Small intestine (tissue), 7 donors: Measurements from ENCODE around the gene LETM1. TPM values are rescaled to one million over a fixed set of nuclear protein-coding genes. Genes with fewer than 3 reads are reported as not detected.
"Not testable (repeated sequence)": the region's sequence is repeated elsewhere in the genome, so short reads cannot be mapped to it uniquely, and the experiment has no call there.

Experiments
- DNase-seq, 2 donors: peaks; one replicate each; pipeline versions ENCODE4 v3.0.0 to v3.0.0-alpha.2; 2013
- FAIRE-seq: peaks from 2 replicates; lab custom pipeline; 2012; peaks lifted over from hg19 to GRCh38; lab: Jason Lieb, UNC
- H3K27ac ChIP-seq, 3 donors: one replicate each; pipeline ENCODE4 v1.5.1; 2013; ENCODE audit warnings: low read length in 2 of 3, mild to moderate bottlenecking in 2 of 3, control low read depth in 1 of 3, inconsistent platforms in 1 of 3, low read depth in 1 of 3, moderate library complexity in 1 of 3
- H3K27me3 ChIP-seq, 3 donors: one replicate each; pipeline ENCODE4 v1.6.1; 2013; ENCODE audit warnings: low read length in 3 of 3, inconsistent platforms in 1 of 3; ENCODE audit not compliant: control insufficient read depth in 3 of 3, insufficient read depth in 3 of 3
- H3K36me3 ChIP-seq, 3 donors: one replicate each; pipeline ENCODE4 v1.6.1; 2013; ENCODE audit warnings: low read length in 3 of 3, inconsistent platforms in 1 of 3, low read depth in 1 of 3, mild to moderate bottlenecking in 1 of 3, moderate library complexity in 1 of 3; ENCODE audit not compliant: control insufficient read depth in 3 of 3, insufficient read depth in 2 of 3
- H3K4me1 ChIP-seq, 3 donors: one replicate each; pipeline ENCODE4 v1.6.1; 2013; ENCODE audit warnings: low read length in 2 of 3, inconsistent platforms in 1 of 3, low read depth in 1 of 3, mild to moderate bottlenecking in 1 of 3, moderate library complexity in 1 of 3; ENCODE audit not compliant: control insufficient read depth in 3 of 3, insufficient read depth in 2 of 3
- H3K4me3 ChIP-seq, 3 donors: one replicate each; pipeline ENCODE4 v1.5.1; 2013; ENCODE audit warnings: low read length in 3 of 3, control low read depth in 1 of 3, inconsistent platforms in 1 of 3, low read depth in 1 of 3, mild to moderate bottlenecking in 1 of 3, moderate library complexity in 1 of 3
- H3K9me3 ChIP-seq, 2 donors: one replicate each; pipeline ENCODE4 v1.6.1; 2013; ENCODE audit warnings: low read depth in 1 of 2, low read length in 1 of 2; ENCODE audit not compliant: control insufficient read depth in 2 of 2, insufficient read depth in 1 of 2
- WGBS, 3 donors: extraction: QIAGEN DNeasy Blood & Tissue Kit; methylation state at CpG; one replicate each; pipeline ENCODE4 v1.1.7; 2013; 5-methylcytosine and 5-hydroxymethylcytosine counted together
- polyA plus RNA-seq, 4 donors: library from polyadenylated mRNA; stranded (reverse) in 3 of 4; unstranded in 1 of 4; fragments of 200-250 nt in 3 of 4; fragments of 120-200 nt in 1 of 4; gene quantifications; one replicate each; pipeline versions ENCODE4 v1.2.1 to v1.2.3, GENCODE V29; 2013
- donor health status: healthy with polysubstance abuse.
- donor health status: control.
- donor health status: control.
- donor health status: Bipolar disorder and iron deficiency.
- donor health status: healthy.

Gene LETM1
- polyA plus RNA-seq, 4 donors, result 19.7 to 28.5 (median 23.1) TPM

GRCh38 chr4:1855333-1856070 lies 454 bp downstream of the LETM1 start:
- FAIRE-seq (no peak), DNase-seq (peak in 1 of 2 donors; percentile 60)
- 1% methylated on average over 64 to 92 of the region's 92 CpGs for WGBS, 3 donors
- no peaks in the 10 kb centered on the region for H3K9me3 ChIP-seq
- peak overlapping the region; percentile 81 to 93 (median 81) for H3K4me3 ChIP-seq
- H3K36me3 ChIP-seq, result peaks cover 0 to 15% (median 0%) of the 10 kb centered on the region in 3 donors
- H3K4me1 ChIP-seq, result peaks cover 2 to 34% (median 13%) of the 10 kb centered on the region in 3 donors
- no peaks in the 10 kb centered on the region for H3K27me3 ChIP-seq
- peak overlapping the region in 2 of 3 donors; percentile 75 to 83 for H3K27ac ChIP-seq

DNA sequence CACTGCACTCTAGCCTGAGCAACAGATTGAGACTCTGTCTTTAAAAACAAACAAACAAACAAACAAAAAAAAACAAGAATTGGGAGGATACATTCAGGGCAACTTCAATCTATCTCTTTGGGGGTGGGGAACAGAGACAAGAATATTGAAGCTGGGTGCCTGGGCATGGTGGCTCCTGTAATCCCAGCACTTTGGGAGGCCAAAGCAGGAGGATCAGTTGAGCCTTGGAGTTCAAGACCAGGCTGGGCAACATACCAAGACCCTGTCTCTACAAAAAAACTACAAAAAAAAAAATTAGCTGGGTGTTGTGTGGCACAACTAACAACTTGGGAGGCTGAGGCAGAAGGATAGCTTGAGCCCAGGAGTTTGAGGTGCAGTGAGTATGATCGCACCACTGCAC lies 1.2 kb downstream of the LETM1 start:
- no peak for FAIRE-seq
- H3K27me3 ChIP-seq, result no peaks in the 10 kb centered on the region
- peak overlapping the region in 2 of 3 donors; percentile 81 to 93 for H3K4me3 ChIP-seq
- DNase-seq, result no peak
- H3K4me1 ChIP-seq, result peaks cover 2 to 34% (median 16%) of the 10 kb centered on the region in 3 donors
- 20 to 51% (median 26%) methylated on average over 1 of the region's 1 CpG for WGBS, 3 donors
- H3K9me3 ChIP-seq, result no peaks in the 10 kb centered on the region
- H3K27ac ChIP-seq, result no peak overlapping the region
- H3K36me3 ChIP-seq, result peaks cover 0 to 15% (median 0%) of the 10 kb centered on the region in 3 donors

DNA sequence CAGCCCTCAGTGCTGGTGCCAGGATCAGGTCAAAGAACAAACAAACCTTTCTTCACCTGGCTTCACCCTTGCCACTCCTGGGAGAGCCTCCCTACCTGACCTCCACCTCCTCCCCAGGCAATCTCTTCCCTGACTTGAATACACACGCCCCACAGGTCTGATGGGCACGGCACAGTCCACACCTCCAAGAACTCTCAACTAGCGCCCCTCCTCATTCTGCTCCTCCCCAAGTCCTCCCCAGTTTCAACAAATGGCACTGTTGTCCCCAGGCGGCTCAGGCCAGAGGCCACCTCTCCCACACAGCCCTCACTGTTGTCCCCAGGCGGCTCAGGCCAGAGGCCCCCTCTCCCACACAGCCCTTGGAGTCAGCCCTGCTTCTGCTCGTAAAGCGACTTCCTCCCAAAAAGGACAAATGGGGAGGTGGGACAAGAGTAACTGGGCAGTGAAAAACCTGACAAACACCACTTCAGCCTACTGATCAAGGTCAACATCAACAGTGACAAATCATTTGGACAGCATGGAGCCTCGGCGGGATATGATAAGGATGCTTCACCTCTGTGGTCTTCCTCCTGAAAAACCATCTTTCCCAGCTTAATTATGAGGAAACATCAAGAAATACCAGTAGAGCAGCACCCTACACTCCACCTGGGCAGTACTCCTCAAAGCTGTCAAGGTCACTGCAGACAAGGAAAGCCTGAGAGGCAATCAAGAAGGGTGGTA lies 2.9 kb downstream of the LETM1 start:
- Histone ChIP-seq H3K4me1 (peaks cover 2 to 19% (median 16%) of the 10 kb centered on the region in 3 donors), H3K9me3 (no peaks in the 10 kb centered on the region), H3K27me3 (no peaks in the 10 kb centered on the region), H3K36me3 (peaks cover 0 to 18% (median 0%) of the 10 kb centered on the region in 3 donors), H3K27ac (peak overlapping the region in 1 of 3 donors; percentile 81), H3K4me3 (no peak overlapping the region)
- no peak for FAIRE-seq
- DNase-seq, result peak in 1 of 2 donors; percentile 84
- WGBS, 3 donors, result 57 to 70% (median 69%) methylated on average over 9 of the region's 9 CpGs

DNA sequence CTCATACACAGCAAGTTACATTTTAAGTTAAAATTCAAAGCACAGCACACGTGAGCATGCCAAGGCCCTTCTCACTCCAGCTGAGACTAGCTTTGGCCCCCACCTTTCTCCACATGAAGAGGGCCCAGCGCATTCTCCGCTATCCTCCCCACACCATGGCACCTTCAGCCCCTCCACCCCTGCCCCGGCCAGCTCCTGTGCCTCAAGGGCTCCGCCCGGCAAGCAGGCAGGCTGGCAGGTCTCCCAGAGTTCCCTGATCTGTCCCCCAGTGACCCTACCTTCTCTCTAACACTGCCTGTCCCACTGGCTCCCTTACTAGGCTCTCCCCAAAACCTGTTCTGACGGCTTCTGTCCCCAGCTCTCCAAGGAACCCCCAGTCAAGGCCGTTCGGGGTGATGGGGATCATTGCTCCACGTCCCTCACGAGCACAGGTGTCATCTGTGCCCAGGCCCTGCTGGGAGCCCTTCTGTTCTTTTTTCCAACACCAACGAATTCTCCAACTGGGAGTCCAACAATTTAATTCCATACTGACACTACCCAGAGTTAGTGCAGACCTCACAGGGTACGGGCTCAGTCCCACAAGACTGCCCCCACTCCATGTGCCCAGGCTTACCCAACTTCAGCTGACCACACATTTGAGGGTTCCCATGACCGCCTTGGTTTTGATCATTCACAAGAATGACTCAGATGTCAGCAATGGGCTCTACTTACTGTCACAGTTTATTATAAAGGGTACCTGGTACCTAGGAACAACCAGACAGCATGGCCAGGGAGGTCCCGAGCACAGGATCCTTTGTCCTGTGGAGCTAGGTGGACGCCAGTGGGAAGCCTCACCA lies 4.2 kb downstream of the LETM1 start:
- peaks cover 2 to 14% (median 7%) of the 10 kb centered on the region in 3 donors for H3K4me1 ChIP-seq
- H3K36me3 ChIP-seq, result peaks cover 0 to 31% (median 2%) of the 10 kb centered on the region in 3 donors
- no peaks in the 10 kb centered on the region for H3K27me3 ChIP-seq
- FAIRE-seq (no peak), DNase-seq (no peak)
- H3K27ac ChIP-seq, result peak overlapping the region in 2 of 3 donors; percentile 33 to 81
- H3K9me3 ChIP-seq, result no peaks in the 10 kb centered on the region
- no peak overlapping the region for H3K4me3 ChIP-seq
- 58 to 76% (median 64%) methylated on average over 16 of the region's 16 CpGs for WGBS, 3 donors

- Histone ChIP-seq H3K4me3 (no peak overlapping the region), H3K4me1 (peaks cover 2 to 14% (median 7%) of the 10 kb centered on the region in 3 donors), H3K9me3 (no peaks in the 10 kb centered on the region), H3K27ac (no peak overlapping the region), H3K27me3 (no peaks in the 10 kb centered on the region), H3K36me3 (peaks cover 0 to 33% (median 5%) of the 10 kb centered on the region in 3 donors)
- 71 to 82% (median 73%) methylated on average over 11 of the region's 11 CpGs for WGBS, 3 donors
- no peak for FAIRE-seq
- no peak for DNase-seq
These were observed 4.8 kb downstream of the LETM1 start for GRCh38 chr4:1851160-1851559.

GRCh38 chr4:1850276-1850675 lies 5.7 kb downstream of the LETM1 start:
- WGBS, 3 donors, result 84 to 86% (median 85%) methylated on average over 10 of the region's 10 CpGs
- H3K36me3 ChIP-seq, result peaks cover 0 to 42% (median 8%) of the 10 kb centered on the region in 3 donors
- H3K9me3 ChIP-seq, result no peaks in the 10 kb centered on the region
- no peak overlapping the region for H3K27ac ChIP-seq
- no peaks in the 10 kb centered on the region for H3K27me3 ChIP-seq
- no peak for DNase-seq
- H3K4me1 ChIP-seq, result peaks cover 2 to 14% (median 7%) of the 10 kb centered on the region in 3 donors
- no peak overlapping the region for H3K4me3 ChIP-seq
- no peak for FAIRE-seq

GRCh38 chr4:1846580-1846979 lies 9.4 kb downstream of the LETM1 start:
- Histone ChIP-seq H3K36me3 (peaks cover 5 to 66% (median 16%) of the 10 kb centered on the region in 3 donors), H3K4me1 (peaks cover 0 to 7% (median 0%) of the 10 kb centered on the region in 3 donors), H3K9me3 (no peaks in the 10 kb centered on the region), H3K27ac (no peak overlapping the region), H3K27me3 (no peaks in the 10 kb centered on the region), H3K4me3 (no peak overlapping the region)
- WGBS, 3 donors, result 86 to 100% (median 96%) methylated on average over 2 of the region's 2 CpGs
- DNase-seq, result no peak
- no peak for FAIRE-seq

DNA sequence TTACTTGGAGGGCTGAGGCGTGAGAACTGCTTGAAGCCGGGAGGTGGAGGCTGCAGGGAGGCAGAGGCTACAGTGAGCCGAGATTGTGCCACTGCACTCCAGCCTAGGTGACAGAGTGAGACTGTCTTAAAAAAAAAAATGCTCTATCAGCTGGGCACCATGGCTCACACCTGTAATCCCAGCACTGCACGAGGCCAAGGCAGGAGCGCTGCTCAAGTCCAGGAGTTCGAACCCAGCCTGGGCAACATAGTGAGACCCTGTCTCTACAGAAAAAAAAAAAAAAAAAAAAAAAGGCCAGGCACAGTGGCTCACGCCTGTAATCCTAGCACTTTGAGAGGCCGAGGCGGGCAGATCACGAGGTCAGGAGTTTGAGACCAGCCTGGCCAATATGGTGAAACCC lies 11.3 kb downstream of the LETM1 start:
- DNase-seq, H3K9me3 ChIP-seq, H3K27ac ChIP-seq, H3K4me3 ChIP-seq, FAIRE-seq, H3K4me1 ChIP-seq, H3K27me3 ChIP-seq: not testable (repeated sequence)
- H3K36me3 ChIP-seq, result peaks cover 12 to 79% (median 16%) of the 10 kb centered on the region in 3 donors
- 90 to 96% (median 94%) methylated on average over 9 to 10 of the region's 10 CpGs for WGBS, 3 donors
